ENCODE results near the gene COL5A1.

The COL5A1 gene

GRCh38 chr9:134612309-134612708 lies 29.3 kb upstream of the COL5A1 start:
- TF ChIP-seq, protein P1, sequence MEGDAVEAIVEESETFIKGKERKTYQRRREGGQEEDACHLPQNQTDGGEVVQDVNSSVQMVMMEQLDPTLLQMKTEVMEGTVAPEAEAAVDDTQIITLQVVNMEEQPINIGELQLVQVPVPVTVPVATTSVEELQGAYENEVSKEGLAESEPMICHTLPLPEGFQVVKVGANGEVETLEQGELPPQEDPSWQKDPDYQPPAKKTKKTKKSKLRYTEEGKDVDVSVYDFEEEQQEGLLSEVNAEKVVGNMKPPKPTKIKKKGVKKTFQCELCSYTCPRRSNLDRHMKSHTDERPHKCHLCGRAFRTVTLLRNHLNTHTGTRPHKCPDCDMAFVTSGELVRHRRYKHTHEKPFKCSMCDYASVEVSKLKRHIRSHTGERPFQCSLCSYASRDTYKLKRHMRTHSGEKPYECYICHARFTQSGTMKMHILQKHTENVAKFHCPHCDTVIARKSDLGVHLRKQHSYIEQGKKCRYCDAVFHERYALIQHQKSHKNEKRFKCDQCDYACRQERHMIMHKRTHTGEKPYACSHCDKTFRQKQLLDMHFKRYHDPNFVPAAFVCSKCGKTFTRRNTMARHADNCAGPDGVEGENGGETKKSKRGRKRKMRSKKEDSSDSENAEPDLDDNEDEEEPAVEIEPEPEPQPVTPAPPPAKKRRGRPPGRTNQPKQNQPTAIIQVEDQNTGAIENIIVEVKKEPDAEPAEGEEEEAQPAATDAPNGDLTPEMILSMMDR (IDR thresholded peaks at IDR 0.05; ENCODE audit: low read depth, low read length): no peak

GRCh38 chr9:134612715-134613114 lies 28.9 kb upstream of the COL5A1 start:
- no peak for DNase-seq (ENCODE audit: extremely low read depth, low read depth)
- TF ChIP-seq, protein P1 (IDR thresholded peaks at IDR 0.05; ENCODE audit: low read depth, low read length): no peak

More at GRCh38 chr9:134612309-134612708, 29.3 kb upstream of the COL5A1 start:
- no peak for DNase-seq (ENCODE audit: extremely low read depth, low read depth)

DNA sequence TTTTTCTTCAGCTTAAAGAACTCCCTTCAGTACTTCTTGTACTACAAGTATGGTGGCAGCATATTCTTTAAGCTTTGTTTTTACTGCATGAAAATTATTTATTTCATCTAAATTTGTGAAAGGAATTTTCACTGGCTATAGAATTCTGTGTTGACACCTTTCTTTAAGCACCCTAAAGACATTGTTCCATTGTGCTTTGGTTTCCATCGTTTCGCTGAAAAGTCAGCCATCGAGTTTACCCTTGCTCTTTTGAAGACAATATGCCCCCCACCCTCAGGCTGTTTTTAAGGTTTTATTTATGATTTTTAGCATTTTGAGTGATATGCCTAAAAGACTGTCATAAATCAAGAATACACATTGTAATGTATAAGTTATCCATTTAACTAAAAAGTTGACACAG lies 27.3 kb upstream of the COL5A1 start:
- DNase-seq (ENCODE audit: extremely low read depth, low read depth): no peak
- TF ChIP-seq, protein P1 (IDR thresholded peaks at IDR 0.05; ENCODE audit: low read depth, low read length): no peak

DNA sequence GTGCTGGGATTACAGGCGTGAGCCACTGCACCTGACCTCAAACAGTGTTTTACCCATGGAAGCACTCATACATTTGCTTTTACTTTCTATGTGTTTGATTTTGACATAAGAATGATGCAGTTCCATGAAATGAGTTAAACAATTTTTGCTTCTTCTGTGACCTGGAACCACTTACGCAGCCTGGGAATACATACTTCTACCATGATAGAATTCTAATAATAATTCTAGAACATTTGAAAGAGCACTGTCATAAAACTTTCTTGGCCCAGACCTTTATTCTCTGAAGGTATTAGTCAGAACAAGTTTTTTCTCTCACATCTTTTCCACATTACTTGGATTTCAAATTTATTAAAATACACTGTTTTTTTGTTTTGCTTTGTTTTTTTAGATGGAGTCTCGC lies 25.3 kb upstream of the COL5A1 start:
- no peak for DNase-seq (ENCODE audit: extremely low read depth, low read depth)
- TF ChIP-seq, protein P1 (IDR thresholded peaks at IDR 0.05; ENCODE audit: low read depth, low read length): no peak

DNA sequence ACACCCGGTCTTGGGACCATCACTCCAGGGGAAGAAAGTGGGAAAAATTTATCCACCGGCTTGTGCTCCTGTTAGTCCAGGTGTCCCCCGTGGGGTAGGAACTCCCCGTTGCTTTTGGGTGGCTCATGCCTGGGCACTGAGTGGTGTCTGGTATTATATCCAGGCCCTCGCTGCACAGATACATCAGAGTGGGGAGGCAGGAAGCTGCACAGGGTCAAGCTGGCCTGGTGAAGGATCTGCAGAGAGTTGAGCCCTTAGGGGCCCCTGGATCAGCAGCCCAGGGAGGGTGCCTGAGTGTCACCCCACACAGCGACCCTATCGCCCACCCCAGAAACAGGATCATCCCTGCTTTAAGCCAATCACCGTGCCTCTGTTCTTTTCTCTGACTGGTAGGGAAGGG lies 24.4 kb upstream of the COL5A1 start:
- DNase-seq (ENCODE audit: extremely low read depth, low read depth): no peak
- TF ChIP-seq, protein P1 (IDR thresholded peaks at IDR 0.05; ENCODE audit: low read depth, low read length): no peak

DNA sequence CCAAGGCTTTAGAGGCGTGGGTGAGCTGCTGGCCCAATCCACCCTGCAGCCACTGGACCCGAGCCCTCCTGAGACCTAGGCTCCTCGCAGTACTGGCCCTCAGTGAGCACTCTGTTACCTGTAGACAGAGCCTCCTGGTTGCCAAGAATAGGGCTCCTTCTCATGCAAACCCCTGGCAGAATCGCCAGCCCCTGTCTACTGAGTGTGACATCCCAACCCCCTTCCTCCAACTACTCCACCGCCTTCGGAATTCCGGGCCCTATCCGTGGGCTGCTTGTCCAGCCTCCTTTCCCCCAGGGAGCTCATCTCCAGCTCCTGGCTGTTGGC lies 23.8 kb upstream of the COL5A1 start:
- DNase-seq (ENCODE audit: extremely low read depth, low read depth): no peak
- TF ChIP-seq, protein P1 (IDR thresholded peaks at IDR 0.05; ENCODE audit: low read depth, low read length): no peak

- no peak for DNase-seq (ENCODE audit: extremely low read depth, low read depth)
Measured at GRCh38 chr9:134618163-134618832, 23.3 kb upstream of the COL5A1 start.

More at GRCh38 chr9:134618163-134618832, 23.3 kb upstream of the COL5A1 start:
- TF ChIP-seq, protein P1 (IDR thresholded peaks at IDR 0.05; ENCODE audit: low read depth, low read length): no peak

Measured in AG09319 (cell line).